GM18858 (cell line): ENCODE data around the gene AKAP6.
"Not testable (repeated sequence)": the region's sequence is repeated elsewhere in the genome, so short reads cannot be mapped to it uniquely, and the experiment has no call there.

Source experiments
- ATAC-seq: cut with Tn5 transposase; IDR thresholded peaks from one replicate; pipeline ENCODE4 v1.9.1; 2021; ENCODE audit not compliant: unreplicated experiment

The AKAP6 gene

GRCh38 chr14:32737621-32738020 lies 408.5 kb downstream of the AKAP6 start:
- ATAC-seq = no peak

- no peak for ATAC-seq
Observed at GRCh38 chr14:32738206-32738871, 409.2 kb downstream of the AKAP6 start.

GRCh38 chr14:32744811-32745445 lies 415.8 kb downstream of the AKAP6 start:
- ATAC-seq = no peak

GRCh38 chr14:32754209-32754608 lies 425.1 kb downstream of the AKAP6 start:
- no peak for ATAC-seq

GRCh38 chr14:32756173-32756572 lies 427.1 kb downstream of the AKAP6 start:
- no peak for ATAC-seq

- no peak for ATAC-seq
Observed at GRCh38 chr14:32756775-32757174, 427.7 kb downstream of the AKAP6 start.

- ATAC-seq = no peak
Observed at GRCh38 chr14:32757568-32757967, 428.5 kb downstream of the AKAP6 start.

GRCh38 chr14:32761381-32761968 lies 432.4 kb downstream of the AKAP6 start:
- no peak for ATAC-seq

- ATAC-seq = no peak
Observed at GRCh38 chr14:32762886-32763285, 433.8 kb downstream of the AKAP6 start.

- no peak for ATAC-seq
Observed at GRCh38 chr14:32763673-32764072, 434.6 kb downstream of the AKAP6 start.

- no peak for ATAC-seq
Observed at GRCh38 chr14:32764131-32764530, 435.0 kb downstream of the AKAP6 start.

- no peak for ATAC-seq
Observed at GRCh38 chr14:32770422-32770821, 441.3 kb downstream of the AKAP6 start.

GRCh38 chr14:32774214-32774613 lies 445.1 kb downstream of the AKAP6 start:
- no peak for ATAC-seq

GRCh38 chr14:32779840-32780239 lies 450.7 kb downstream of the AKAP6 start:
- no peak for ATAC-seq

- no peak for ATAC-seq
Observed at GRCh38 chr14:32784405-32784804, 455.3 kb downstream of the AKAP6 start.

- no peak for ATAC-seq
Observed at GRCh38 chr14:32785585-32785984, 456.5 kb downstream of the AKAP6 start.

GRCh38 chr14:32786886-32787285 lies 457.8 kb downstream of the AKAP6 start:
- ATAC-seq = no peak

GRCh38 chr14:32793033-32793432 lies 463.9 kb downstream of the AKAP6 start:
- ATAC-seq = not testable (repeated sequence)

- ATAC-seq = no peak
Observed at GRCh38 chr14:32800320-32800719, 471.2 kb downstream of the AKAP6 start.

GRCh38 chr14:32802295-32802694 lies 473.2 kb downstream of the AKAP6 start:
- ATAC-seq = no peak

GRCh38 chr14:32805979-32806378 lies 476.9 kb downstream of the AKAP6 start:
- ATAC-seq = no peak

- ATAC-seq = no peak
Observed at GRCh38 chr14:32808644-32809043, 479.5 kb downstream of the AKAP6 start.
